Measurements from ENCODE around the gene APP. TPM values are rescaled to one million over a fixed set of nuclear protein-coding genes. Genes with fewer than 3 reads are reported as not detected.

The APP gene
- total and polyA plus RNA-seq, 2 of the 13 experiments (the other 11 are each of a cell fraction or from before 2014, with no cell fraction given): 70.6 to 262 TPM

DNA sequence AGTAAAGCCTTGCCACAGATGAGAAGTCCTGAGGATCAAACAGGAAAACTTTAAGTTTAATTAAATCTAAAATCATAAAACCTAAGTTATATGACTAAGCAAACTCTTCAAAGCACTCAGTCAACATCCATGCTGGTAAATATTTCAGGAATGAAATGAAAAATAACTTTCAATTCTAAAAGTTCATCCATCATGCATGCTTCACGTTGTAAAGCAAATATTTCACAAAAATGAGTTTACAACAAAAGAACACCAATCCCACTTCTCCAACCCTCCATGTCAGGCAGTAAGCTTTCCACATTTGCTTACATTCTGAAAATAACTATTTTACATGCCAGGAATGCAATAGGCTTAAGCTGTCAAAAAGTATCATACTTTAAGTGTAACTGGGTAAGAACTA lies 16.8 kb downstream of the APP start (continued):
- TF ChIP-seq, protein P1, sequence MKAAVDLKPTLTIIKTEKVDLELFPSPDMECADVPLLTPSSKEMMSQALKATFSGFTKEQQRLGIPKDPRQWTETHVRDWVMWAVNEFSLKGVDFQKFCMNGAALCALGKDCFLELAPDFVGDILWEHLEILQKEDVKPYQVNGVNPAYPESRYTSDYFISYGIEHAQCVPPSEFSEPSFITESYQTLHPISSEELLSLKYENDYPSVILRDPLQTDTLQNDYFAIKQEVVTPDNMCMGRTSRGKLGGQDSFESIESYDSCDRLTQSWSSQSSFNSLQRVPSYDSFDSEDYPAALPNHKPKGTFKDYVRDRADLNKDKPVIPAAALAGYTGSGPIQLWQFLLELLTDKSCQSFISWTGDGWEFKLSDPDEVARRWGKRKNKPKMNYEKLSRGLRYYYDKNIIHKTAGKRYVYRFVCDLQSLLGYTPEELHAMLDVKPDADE (CRISPR knock-in tag; IDR thresholded peaks at IDR 0.05): no peak
- TF ChIP-seq HDAC1 (CRISPR knock-in tag; IDR thresholded peaks at IDR 0.05) (no peak), ZNF143 (CRISPR knock-in tag; IDR thresholded peaks at IDR 0.05) (no peak), DR1 (CRISPR knock-in tag; IDR thresholded peaks at IDR 0.05) (no peak)
- TF ChIP-seq, protein P2, sequence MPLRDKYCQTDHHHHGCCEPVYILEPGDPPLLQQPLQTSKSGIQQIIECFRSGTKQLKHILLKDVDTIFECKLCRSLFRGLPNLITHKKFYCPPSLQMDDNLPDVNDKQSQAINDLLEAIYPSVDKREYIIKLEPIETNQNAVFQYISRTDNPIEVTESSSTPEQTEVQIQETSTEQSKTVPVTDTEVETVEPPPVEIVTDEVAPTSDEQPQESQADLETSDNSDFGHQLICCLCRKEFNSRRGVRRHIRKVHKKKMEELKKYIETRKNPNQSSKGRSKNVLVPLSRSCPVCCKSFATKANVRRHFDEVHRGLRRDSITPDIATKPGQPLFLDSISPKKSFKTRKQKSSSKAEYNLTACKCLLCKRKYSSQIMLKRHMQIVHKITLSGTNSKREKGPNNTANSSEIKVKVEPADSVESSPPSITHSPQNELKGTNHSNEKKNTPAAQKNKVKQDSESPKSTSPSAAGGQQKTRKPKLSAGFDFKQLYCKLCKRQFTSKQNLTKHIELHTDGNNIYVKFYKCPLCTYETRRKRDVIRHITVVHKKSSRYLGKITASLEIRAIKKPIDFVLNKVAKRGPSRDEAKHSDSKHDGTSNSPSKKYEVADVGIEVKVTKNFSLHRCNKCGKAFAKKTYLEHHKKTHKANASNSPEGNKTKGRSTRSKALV (CRISPR knock-in tag; IDR thresholded peaks at IDR 0.05): no peak
- TF ChIP-seq, protein P3, sequence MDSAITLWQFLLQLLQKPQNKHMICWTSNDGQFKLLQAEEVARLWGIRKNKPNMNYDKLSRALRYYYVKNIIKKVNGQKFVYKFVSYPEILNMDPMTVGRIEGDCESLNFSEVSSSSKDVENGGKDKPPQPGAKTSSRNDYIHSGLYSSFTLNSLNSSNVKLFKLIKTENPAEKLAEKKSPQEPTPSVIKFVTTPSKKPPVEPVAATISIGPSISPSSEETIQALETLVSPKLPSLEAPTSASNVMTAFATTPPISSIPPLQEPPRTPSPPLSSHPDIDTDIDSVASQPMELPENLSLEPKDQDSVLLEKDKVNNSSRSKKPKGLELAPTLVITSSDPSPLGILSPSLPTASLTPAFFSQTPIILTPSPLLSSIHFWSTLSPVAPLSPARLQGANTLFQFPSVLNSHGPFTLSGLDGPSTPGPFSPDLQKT (CRISPR knock-in tag; IDR thresholded peaks at IDR 0.05; ENCODE audit: borderline replicate concordance): no peak
- TF ChIP-seq, protein P4, sequence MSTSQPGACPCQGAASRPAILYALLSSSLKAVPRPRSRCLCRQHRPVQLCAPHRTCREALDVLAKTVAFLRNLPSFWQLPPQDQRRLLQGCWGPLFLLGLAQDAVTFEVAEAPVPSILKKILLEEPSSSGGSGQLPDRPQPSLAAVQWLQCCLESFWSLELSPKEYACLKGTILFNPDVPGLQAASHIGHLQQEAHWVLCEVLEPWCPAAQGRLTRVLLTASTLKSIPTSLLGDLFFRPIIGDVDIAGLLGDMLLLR (CRISPR knock-in tag; IDR thresholded peaks at IDR 0.05): no peak

DNA sequence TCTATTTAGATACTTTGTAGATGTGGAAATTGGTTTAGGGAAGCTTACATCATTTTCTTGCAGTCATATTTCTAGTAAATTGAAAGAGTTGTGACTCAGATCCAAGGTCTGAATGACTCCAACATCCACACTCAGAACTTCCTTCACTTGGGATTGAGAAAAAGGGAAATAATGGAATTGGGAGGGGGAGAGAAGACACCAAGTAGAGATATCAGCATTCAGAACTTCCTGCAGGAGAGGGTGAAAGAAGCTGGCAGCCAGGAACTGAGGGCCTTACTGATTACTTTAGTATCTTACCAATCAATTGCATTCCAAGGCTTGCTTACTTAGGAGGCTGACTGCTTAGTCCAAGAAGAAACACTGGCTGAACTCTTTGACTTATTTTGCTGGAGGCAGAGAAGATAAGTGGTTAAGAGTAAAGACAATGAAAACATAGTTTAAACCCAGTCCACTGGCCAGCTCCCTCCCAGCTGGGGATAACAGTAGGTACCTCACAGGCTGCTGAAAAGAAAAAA lies 21.7 kb downstream of the APP start:
- H3K4me1 ChIP-seq (ENCODE audit: insufficient read depth, low read length): peaks cover 5% of the 10 kb centered on the region; the same call in 1 of the 2 replicates
- H3K4me2 ChIP-seq (ENCODE audit: low read depth, low read length): no peak overlapping the region
- ATAC-seq (no peak), DNase-seq (ENCODE audit: low spot score) (no peak), FAIRE-seq (no peak)
- no peaks in the 10 kb centered on the region for H3K9me3 ChIP-seq (ENCODE audit: low read length)
- H3K36me3 ChIP-seq (replicated peaks in 1 of 2; ENCODE audit: control insufficient read depth in 1 of 2, insufficient read depth in 2 of 2, low read length in 2 of 2): no peaks in the 10 kb centered on the region
- intact Hi-C loops (cut with micrococcal nuclease; ENCODE audit: unreplicated experiment) (no loop called here), in situ Hi-C loops (cut with HindIII; ENCODE audit: extremely low pct_ligation_motif_present, low pct_unique_long_range_greater_than_20kb) (no loop called here)
- no peak overlapping the region for H3K9ac ChIP-seq (ENCODE audit: insufficient read depth, low read depth, low read length)
- H4K20me1 ChIP-seq (ENCODE audit: insufficient read depth, low read length): peaks cover 20% of the 10 kb centered on the region
- no peak overlapping the region for H3K4me3 ChIP-seq (replicated peaks in 1 of 3; ENCODE audit: insufficient read depth in 1 of 3, low read depth in 2 of 3, low read length in 3 of 3)
- no peak overlapping the region for H3K27ac ChIP-seq (ENCODE audit: extremely low read length, insufficient read depth, low read length)
- CTCF ChIA-PET (ENCODE audit: low intra/inter-chr PET ratio, low total read pairs): no interaction called here
- POLR2A ChIA-PET: no interaction called here
- no peaks in the 10 kb centered on the region for H3K27me3 ChIP-seq (ENCODE audit: control insufficient read depth in 1 of 2, insufficient read depth in 2 of 2, low read length in 2 of 2)
- no TSS peak for BruUV-seq (replicated peaks)
- peaks cover 31% of the 10 kb centered on the region for H3K79me2 ChIP-seq (ENCODE audit: insufficient read depth, low read length)
- no peak overlapping the region for H2AFZ ChIP-seq (ENCODE audit: low read length)
- TF ChIP-seq MAF1 (CRISPR knock-in tag; IDR thresholded peaks at IDR 0.05; ENCODE audit: borderline replicate concordance): no peak
- TF ChIP-seq, protein P5, sequence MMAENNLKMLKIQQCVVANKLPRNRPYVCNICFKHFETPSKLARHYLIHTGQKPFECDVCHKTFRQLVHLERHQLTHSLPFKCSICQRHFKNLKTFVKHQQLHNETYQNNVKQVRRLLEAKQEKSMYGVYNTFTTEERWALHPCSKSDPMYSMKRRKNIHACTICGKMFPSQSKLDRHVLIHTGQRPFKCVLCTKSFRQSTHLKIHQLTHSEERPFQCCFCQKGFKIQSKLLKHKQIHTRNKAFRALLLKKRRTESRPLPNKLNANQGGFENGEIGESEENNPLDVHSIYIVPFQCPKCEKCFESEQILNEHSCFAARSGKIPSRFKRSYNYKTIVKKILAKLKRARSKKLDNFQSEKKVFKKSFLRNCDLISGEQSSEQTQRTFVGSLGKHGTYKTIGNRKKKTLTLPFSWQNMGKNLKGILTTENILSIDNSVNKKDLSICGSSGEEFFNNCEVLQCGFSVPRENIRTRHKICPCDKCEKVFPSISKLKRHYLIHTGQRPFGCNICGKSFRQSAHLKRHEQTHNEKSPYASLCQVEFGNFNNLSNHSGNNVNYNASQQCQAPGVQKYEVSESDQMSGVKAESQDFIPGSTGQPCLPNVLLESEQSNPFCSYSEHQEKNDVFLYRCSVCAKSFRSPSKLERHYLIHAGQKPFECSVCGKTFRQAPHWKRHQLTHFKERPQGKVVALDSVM (CRISPR knock-in tag; IDR thresholded peaks at IDR 0.05): no peak
- TF ChIP-seq, protein P6, sequence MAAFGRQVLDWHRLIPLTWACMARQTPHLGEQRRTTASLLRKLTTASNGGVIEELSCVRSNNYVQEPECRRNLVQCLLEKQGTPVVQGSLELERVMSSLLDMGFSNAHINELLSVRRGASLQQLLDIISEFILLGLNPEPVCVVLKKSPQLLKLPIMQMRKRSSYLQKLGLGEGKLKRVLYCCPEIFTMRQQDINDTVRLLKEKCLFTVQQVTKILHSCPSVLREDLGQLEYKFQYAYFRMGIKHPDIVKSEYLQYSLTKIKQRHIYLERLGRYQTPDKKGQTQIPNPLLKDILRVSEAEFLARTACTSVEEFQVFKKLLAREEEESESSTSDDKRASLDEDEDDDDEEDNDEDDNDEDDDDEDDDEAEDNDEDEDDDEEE (CRISPR knock-in tag; IDR thresholded peaks at IDR 0.05): no peak
- TF ChIP-seq, protein P7, sequence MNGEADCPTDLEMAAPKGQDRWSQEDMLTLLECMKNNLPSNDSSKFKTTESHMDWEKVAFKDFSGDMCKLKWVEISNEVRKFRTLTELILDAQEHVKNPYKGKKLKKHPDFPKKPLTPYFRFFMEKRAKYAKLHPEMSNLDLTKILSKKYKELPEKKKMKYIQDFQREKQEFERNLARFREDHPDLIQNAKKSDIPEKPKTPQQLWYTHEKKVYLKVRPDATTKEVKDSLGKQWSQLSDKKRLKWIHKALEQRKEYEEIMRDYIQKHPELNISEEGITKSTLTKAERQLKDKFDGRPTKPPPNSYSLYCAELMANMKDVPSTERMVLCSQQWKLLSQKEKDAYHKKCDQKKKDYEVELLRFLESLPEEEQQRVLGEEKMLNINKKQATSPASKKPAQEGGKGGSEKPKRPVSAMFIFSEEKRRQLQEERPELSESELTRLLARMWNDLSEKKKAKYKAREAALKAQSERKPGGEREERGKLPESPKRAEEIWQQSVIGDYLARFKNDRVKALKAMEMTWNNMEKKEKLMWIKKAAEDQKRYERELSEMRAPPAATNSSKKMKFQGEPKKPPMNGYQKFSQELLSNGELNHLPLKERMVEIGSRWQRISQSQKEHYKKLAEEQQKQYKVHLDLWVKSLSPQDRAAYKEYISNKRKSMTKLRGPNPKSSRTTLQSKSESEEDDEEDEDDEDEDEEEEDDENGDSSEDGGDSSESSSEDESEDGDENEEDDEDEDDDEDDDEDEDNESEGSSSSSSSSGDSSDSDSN (CRISPR knock-in tag; IDR thresholded peaks at IDR 0.05): no peak

Measured in HepG2 (cell line).